ENCODE results near the gene EOMES. TPM values are rescaled to one million over a fixed set of nuclear protein-coding genes. Genes with fewer than 3 reads are reported as not detected.

EOMES gene
- total RNA-seq, 2 experiments from 2014 or later: 2.9 to 3.3 TPM

Other genes starting within 250 kb of the EOMES start
- 10 to 100 TPM; 31.9 to 32.9 TPM for gene SLC4A7, start 237.9 kb downstream of the EOMES start, total RNA-seq

Data from activated CD8-positive, alpha-beta T cell treated with anti-CD3 and anti-CD28 coated beads, Interleukin-2, amount 10 ng/mL, durations not matched to agents 7 days and 5 days (primary cell).